SK-N-SH treated with all-trans-retinoic acid at 6 μM for 48 hours (cell line): Measurements from ENCODE around the gene ARHGAP10.

Source experiments
- GLIS3 ChIP-seq: fragments of 250-450 bp; sonication (Bioruptor Pico); IDR thresholded peaks from 2 replicates; pipeline ENCODE4 v1.5.0; 2020; ENCODE audit warnings: mild to moderate bottlenecking, moderate library complexity
- OSR1 ChIP-seq: fragments of 250-450 bp; sonication (Bioruptor Pico); IDR thresholded peaks from 2 replicates; pipeline ENCODE4 v1.8.0; 2022; ENCODE audit warnings: moderate library complexity, mild to moderate bottlenecking, inconsistent platforms
- PATZ1 ChIP-seq: fragments of 250-450 bp; sonication (Bioruptor Pico); IDR thresholded peaks from 2 replicates; pipeline ENCODE4 v1.8.0; 2020; ENCODE audit warnings: mild to moderate bottlenecking, moderate library complexity, borderline replicate concordance
- PPARA ChIP-seq: fragments of 250-450 bp; sonication (Bioruptor Pico); IDR thresholded peaks from 2 replicates; pipeline ENCODE4 v1.5.0; 2020; ENCODE audit warnings: mild to moderate bottlenecking, borderline replicate concordance
- TCF4 ChIP-seq: fragments of 250-450 bp; sonication (Bioruptor Pico); IDR thresholded peaks from 2 replicates; pipeline ENCODE4 v1.8.0; 2021; ENCODE audit warnings: mild to moderate bottlenecking, moderate library complexity, borderline replicate concordance
- ZC3H10 ChIP-seq: fragments of 250-450 bp; sonication (Bioruptor Pico); IDR thresholded peaks from 2 replicates; pipeline ENCODE4 v1.5.1; 2021; ENCODE audit warnings: mild to moderate bottlenecking, moderate library complexity
- ZFP30 ChIP-seq: fragments of 450-650 bp; formaldehyde crosslinking; IDR thresholded peaks from 2 replicates; pipeline ENCODE4 v1.5.0; 2022; ENCODE audit warnings: mild to moderate bottlenecking, moderate library complexity
- ZNF8 ChIP-seq: fragments of 450-650 bp; formaldehyde crosslinking; IDR thresholded peaks from 2 replicates; pipeline ENCODE4 v1.5.0; 2020; ENCODE audit warnings: mild to moderate bottlenecking, moderate library complexity
- TF ChIP-seq, protein P1 (sequence below): fragments of 250-450 bp; sonication (Bioruptor Pico); IDR thresholded peaks from 2 replicates; pipeline ENCODE4 v1.5.1; 2021; ENCODE audit warnings: mild to moderate bottlenecking, moderate library complexity

- TF ChIP-seq PPARA: no peak
- TF ChIP-seq, protein P1, sequence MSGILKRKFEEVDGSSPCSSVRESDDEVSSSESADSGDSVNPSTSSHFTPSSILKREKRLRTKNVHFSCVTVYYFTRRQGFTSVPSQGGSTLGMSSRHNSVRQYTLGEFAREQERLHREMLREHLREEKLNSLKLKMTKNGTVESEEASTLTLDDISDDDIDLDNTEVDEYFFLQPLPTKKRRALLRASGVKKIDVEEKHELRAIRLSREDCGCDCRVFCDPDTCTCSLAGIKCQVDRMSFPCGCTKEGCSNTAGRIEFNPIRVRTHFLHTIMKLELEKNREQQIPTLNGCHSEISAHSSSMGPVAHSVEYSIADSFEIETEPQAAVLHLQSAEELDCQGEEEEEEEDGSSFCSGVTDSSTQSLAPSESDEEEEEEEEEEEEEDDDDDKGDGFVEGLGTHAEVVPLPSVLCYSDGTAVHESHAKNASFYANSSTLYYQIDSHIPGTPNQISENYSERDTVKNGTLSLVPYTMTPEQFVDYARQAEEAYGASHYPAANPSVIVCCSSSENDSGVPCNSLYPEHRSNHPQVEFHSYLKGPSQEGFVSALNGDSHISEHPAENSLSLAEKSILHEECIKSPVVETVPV (CRISPR knock-in tag): no peak
- no peak for TF ChIP-seq OSR1
- no peak for TF ChIP-seq PATZ1
- no peak for TF ChIP-seq ZNF8
- TF ChIP-seq TCF4: no peak
- no peak for TF ChIP-seq ZFP30 (CRISPR knock-in tag)
- no peak for TF ChIP-seq GLIS3 (CRISPR knock-in tag)
- no peak for TF ChIP-seq ZC3H10 (CRISPR knock-in tag)
Observed at GRCh38 chr4:147842573-147842972, 110.7 kb downstream of the ARHGAP10 start.
